Endometrium (tissue), 2 donors: ENCODE results near the gene SNX25.
"Not testable (repeated sequence)": the region's sequence is repeated elsewhere in the genome, so short reads cannot be mapped to it uniquely, and the experiment has no call there.

ENCODE experiments used
- FAIRE-seq: peaks from 2 replicates; lab custom pipeline; 2012; peaks lifted over from hg19 to GRCh38; lab: Jason Lieb, UNC
- donor health status: control.
- donor health status: control.

Gene SNX25

DNA sequence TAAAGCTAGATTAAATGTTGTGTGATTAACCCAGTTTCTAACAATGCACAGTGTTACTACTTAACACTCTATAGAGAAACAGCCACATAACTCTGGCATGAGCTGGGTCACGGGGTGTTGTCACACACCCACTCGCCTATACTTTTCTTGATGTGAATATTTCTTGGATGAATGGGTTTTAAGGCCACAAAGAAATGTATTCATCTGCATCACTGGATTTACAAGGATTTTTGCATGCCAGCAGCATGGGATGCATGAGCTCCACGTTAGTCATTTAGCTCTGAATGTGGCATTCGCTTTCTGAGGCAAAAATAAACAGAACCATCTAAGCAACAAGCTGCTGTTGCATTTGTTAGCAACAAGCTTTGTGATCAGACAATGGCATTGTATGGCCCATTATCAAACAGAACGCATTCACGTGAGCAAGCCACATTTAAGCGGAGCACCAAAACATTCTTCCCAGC, 96.6 kb downstream of the SNX25 start:
- no peak for FAIRE-seq

GRCh38 chr4:185307136-185307950, 97.9 kb downstream of the SNX25 start:
- no peak for FAIRE-seq

DNA sequence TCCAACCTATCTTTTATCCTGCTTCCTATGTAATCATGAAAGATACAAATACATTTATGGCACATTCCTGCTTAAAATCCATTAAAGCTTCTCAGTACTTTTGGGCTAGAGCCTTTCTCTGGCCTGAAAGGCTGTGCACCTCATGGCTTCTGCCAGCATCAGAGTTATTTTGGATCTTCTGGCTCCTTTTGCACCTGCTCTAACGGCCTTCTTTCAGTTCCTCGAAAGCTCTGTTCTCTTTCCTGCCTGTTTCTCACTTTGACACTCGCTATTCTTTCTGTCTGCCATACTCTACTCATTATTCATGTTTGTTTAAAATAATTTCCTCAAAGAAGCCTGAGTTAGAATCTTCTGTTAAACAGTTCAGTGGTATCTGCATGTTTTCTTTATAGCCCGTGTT, 100.4 kb downstream of the SNX25 start:
- no peak for FAIRE-seq

DNA sequence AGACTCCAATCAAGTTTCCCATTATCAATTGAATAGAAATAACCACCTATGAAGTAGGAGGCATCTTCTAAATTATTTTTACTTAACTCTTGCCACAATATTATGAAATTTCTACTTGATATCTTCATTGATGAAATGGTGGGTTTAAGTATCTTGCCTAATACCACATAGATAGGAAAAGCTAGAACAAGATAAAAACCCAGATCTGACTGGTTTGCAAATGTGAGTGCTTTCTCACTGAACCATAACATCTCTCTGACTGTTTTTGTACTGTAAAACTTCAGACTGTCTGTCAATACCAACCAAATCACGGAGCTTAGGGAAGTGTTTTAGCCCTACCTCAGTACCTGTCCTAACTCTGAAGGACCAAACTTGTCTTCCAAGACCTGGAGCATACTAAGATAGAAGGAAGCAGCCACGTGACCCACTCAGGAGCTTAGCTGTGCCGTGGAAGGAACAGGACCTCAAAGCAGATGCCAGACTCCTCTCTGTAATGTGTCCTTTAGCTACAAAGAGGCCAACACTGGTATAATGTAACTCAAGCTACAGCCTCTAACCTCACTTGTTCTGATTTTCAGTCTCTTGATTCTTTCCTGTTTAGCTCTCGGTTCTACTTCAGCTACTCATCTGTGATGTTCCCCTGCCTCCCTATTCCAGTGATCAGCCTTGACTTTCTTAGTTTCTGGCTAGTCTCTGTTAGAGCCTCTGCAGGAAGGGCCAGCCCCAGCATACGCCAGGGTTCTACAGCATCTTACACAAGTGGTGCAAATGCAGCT, 101.9 kb downstream of the SNX25 start:
- no peak for FAIRE-seq

DNA sequence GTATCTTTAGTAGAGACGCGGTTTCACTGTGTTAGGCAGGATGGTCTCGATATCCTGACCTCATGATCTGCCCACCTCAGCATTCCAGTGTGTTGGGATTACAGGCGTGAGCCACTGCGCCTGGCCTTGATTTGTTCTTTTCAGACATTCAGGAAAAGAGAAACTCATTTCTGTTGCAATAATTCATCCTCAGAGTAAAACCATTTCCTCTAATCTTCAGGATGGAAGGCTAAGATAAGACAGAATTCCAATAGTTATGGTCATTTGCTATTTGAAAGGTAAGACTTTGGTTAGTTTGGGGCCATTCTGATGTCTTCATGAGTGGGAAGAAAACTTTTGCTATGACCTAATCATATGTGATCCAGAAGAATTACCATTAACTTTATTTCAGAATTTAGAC, 103.3 kb downstream of the SNX25 start:
- FAIRE-seq: no peak

GRCh38 chr4:185317462-185317861, 108.1 kb downstream of the SNX25 start:
- FAIRE-seq: not testable (repeated sequence)

- no peak for FAIRE-seq
These were observed 108.5 kb downstream of the SNX25 start for GRCh38 chr4:185317880-185318279.

DNA sequence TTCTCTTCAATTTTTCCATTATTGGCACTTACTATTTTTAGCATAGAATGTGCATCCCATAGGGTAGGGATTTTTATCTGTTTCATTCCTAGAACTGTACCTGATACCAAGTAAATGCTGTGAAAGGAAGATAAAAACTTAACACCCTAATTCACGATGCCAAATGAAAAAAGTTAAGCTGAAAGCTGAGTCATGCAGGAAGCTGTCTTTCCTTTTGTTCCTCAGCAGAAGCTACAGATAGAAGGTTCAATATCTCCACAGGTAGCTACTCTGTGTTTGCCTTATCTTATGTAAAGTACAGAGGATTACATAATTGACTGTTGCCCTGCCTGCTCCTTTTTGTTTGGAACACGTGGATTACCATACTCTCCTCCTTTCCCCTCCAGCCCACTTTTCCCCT, 109.3 kb downstream of the SNX25 start:
- FAIRE-seq: no peak

DNA sequence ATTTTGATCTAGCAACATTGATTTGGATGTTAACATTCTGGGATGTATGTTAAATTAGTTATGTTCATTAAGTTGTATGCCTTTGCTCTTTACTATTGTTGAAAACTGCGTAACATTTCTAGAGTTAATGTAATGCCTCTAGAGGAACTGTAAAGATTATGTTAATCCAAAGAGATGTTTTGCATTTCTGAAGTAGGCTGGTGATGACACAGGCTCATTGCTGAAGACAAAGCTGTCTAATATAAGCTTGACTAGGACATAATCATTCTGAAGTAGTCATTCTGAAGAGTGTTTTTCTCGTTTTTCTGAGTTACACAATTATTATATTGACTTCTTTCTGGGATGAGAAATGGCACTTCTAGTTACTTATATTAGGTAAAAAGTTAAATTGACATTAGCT, 113.4 kb downstream of the SNX25 start:
- no peak for FAIRE-seq

GRCh38 chr4:185323606-185324005, 114.2 kb downstream of the SNX25 start:
- no peak for FAIRE-seq

GRCh38 chr4:185324361-185324760, 115.0 kb downstream of the SNX25 start:
- not testable (repeated sequence) for FAIRE-seq

DNA sequence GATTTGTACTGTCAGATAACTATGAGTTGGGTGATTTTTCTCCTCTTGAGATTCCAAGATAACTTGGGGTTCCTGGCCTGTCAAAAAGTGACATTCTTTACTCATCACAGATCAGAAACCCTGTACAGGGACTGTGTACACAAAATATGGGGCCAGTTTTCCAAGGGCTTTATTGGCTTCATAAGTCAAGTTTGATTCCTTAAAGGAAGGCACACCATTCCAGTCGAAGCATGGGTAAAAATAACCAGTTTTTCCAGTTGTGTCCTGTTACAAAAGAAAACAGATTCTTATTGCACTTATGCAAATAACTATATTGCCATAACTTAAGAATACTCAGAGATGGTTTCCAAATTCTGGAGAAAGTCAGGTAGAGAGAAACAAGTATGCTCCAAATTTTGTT, 116.3 kb downstream of the SNX25 start:
- not testable (repeated sequence) for FAIRE-seq

GRCh38 chr4:185328586-185328985, 119.2 kb downstream of the SNX25 start:
- no peak for FAIRE-seq

DNA sequence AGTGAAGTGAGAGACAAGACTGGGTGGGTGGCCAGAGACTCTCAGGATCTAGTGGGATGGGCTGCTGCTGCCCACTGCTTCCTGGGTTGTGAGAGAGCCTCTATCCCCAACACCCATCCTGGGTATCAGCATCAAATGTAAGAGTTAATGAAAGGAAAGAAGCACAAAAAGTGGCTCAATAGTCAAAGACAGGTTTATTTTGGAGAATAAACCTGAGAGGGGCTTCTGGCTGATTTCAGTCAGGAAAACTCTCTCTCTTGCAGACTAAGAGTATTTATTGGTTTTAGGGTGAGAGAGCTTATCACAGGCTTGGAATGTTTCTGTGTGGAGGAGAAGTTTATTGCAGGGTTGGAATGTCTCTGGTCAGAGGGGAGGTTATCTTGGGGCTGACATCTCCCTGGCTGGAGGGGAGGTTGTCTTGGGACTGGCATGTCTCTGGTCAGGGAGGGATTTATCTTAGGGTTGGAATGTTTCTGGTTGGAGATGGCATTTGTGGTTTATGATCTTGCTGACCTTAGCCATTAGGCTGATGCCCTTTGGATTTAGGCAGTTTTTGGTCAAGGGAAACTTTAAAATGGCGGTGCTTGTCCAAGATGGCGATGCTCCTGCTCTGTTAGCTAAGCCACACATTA, 120.6 kb downstream of the SNX25 start:
- not testable (repeated sequence) for FAIRE-seq

DNA sequence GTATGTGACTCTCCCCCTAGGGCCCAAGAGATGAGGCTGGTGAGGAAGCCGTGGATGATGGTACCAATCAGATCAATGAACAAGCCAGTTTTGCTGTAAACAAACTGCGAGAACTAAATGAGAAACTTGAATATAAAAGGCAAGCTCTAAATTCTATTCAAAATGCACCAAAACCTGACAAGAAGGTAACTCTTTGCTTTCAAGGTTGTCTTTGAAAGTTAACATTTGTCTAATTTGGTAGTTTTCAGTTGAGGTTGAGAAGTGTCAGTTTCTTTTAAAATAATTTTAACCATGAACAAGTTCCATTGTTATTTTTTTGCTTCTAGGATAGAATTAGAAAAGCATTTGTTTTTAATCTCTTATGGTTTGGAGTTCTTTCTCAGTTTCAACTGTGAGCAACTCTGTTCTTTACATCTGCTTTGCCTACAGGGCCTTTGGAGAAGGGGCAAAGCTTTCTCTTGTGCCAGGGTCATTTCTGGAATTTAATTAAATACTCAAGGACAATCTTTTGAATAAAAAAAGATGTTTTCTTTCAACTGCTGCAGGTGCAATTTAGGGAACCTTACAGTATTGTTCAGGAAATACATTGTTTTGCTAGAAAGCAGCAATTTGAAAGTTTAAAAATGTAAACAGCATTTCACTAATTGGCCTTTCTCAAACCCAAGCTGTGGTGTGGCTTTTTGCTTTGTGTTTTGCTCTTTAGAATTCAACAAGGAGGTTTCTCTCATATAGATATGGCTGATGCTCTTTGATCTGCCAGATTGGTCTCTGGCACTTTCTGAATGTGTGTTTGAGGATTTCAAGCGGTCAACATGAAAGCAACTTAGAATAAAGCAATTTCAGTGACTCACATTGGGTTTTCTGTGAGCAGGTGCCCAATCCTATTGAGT, 123.4 kb downstream of the SNX25 start:
- FAIRE-seq: no peak

- FAIRE-seq: no peak
These were observed 124.9 kb downstream of the SNX25 start for GRCh38 chr4:185334326-185334725.

DNA sequence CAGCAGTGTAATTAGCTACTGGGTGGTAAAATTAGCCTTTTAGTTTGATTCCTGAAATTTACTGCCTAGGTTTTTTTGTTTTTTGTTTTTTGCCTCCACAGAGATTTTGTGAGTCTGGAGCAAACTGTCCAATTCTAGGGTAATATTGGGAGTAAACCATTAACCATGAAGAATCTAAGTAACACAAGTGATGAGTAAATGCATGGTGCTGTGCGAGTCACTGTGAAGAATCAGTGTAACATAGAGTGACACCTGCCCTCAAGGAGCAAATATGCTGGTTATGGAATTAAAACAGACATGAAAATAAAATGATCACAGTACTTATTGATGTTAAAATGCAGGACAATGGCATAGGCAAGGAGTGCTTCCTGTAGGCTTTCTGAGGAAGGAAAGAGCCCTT, 126.2 kb downstream of the SNX25 start:
- FAIRE-seq: no peak

GRCh38 chr4:185339941-185340340, 130.5 kb downstream of the SNX25 start:
- FAIRE-seq: no peak

DNA sequence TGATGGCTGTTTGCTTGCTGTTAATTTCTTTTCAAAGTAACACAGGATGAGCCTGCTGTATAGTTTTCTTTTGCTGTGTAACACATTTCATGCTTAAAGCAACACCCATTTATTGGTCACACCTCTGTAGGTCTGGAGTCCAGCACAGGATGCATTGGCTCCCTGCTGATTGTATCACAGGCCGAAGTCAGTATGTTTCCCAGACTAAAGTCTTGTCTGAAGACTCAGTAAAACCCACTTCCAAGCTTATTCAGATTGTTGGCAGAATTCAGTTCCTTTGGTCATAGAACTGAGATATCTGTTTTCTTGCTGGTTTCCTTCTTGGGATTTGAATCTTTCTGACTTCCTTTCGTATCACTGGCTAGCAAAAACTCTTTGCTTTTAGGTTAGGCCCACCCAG, 132.0 kb downstream of the SNX25 start:
- no peak for FAIRE-seq

DNA sequence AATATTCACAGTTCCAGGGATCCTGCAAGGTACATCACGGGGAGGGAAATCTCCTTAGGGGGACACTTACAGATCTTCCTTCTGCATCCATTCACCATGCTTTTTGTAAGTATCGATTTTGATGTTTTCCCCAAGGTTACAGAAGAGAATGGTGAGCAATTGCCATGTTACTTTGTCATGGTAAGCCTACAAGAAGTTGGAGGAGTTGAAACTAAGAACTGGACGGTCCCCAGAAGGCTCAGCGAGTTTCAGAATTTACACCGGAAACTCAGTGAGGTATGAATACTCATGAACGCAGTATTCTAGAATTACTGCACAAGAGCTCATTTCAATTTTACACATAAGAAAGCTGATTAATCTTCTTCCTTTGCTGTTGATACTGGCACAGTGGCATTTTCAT, 132.4 kb downstream of the SNX25 start:
- no peak for FAIRE-seq

DNA sequence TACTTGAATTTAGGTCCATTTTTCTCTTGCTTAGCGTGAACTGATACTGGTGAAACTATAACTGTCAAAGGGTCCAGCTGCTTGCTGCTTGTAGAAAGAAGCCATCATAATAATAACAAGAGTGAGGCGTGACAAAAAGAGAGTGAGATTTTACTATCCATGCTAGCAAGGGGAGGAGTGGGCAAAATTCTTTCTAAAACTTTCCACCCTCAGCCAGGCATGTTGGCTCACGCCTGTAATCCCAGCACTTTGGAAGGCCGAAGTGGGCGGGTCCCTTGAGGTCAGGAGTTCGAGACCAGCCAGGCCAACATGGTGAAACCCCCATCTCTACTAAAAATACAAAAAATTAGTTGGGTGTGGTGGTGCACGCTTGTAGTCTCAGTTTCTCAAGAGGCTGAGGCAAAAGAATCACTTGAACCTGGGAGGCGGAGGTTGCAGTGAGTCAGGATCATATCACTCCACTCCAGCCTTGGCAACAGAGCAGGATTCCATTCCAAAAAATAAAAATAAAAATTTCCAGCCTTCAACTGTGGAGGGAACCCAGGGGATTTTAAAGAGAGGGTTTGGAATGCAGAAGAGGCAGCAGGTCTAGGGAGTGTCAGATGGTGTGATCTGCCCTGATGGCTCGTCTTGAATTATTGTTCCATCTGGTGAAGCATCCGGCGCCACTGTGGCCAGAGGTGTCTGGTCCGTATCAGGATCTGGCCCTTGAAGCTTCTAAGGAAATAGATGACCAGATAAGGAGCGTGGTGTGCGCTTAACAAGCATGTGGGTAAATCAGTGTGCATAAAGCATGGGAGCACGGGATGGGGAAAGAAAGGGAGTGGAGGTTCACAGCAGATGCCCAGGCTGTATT, 134.6 kb downstream of the SNX25 start:
- FAIRE-seq: peak; percentile 86
